Large intestine (tissue), 3 donors: Measurements from ENCODE around the gene ATP9A. TPM values are rescaled to one million over a fixed set of nuclear protein-coding genes. Genes with fewer than 3 reads are reported as not detected.

Experiments
- DNase-seq, 2 donors: peaks; one replicate each; pipeline versions ENCODE4 v3.0.0 to v3.0.0-alpha.2; 2013
- H3K27ac ChIP-seq: one replicate; pipeline ENCODE4 v1.5.1; 2013; ENCODE audit warnings: low read length
- H3K27me3 ChIP-seq: 2 replicates; pipeline ENCODE4 v1.6.1; 2013; ENCODE audit warnings: low read length; ENCODE audit not compliant: control insufficient read depth, insufficient read depth
- H3K36me3 ChIP-seq: 2 replicates; pipeline ENCODE4 v1.6.1; 2013; ENCODE audit warnings: low read length; ENCODE audit not compliant: control insufficient read depth, insufficient read depth
- H3K4me1 ChIP-seq: one replicate; pipeline ENCODE4 v1.6.1; 2013; ENCODE audit warnings: low read length; ENCODE audit not compliant: control insufficient read depth, insufficient read depth
- H3K4me3 ChIP-seq: one replicate; pipeline ENCODE4 v1.5.1; 2013; ENCODE audit warnings: low read length
- H3K9me3 ChIP-seq: one replicate; pipeline ENCODE4 v1.6.1; 2013; ENCODE audit warnings: mild to moderate bottlenecking, low read depth, low read length, moderate library complexity; ENCODE audit not compliant: control insufficient read depth
- WGBS: methylation state at CpG from one replicate; pipeline ENCODE4 v1.1.5; 2013; ENCODE audit warnings: low lambda C conversion rate; ENCODE audit not compliant: insufficient coverage; 5-methylcytosine and 5-hydroxymethylcytosine counted together
- polyA plus RNA-seq: library from polyadenylated mRNA; unstranded; fragments of 120-200 nt; gene quantifications from one replicate; pipeline ENCODE4 v1.2.1, GENCODE V29; 2013

The ATP9A gene
- polyA plus RNA-seq, 1 donor, result 46.3 TPM

GRCh38 chr20:51643390-51643789, 124.8 kb downstream of the ATP9A start:
- Histone ChIP-seq H3K9me3 (no peaks in the 10 kb centered on the region), H3K27ac (no peak overlapping the region), H3K4me1 (no peaks in the 10 kb centered on the region), H3K27me3 (no peaks in the 10 kb centered on the region), H3K36me3 (peaks cover 33% of the 10 kb centered on the region), H3K4me3 (no peak overlapping the region)
- DNase-seq, result no peak
- no CpG with 5 or more reads among the region's 2 CpGs for WGBS

- peaks cover 38% of the 10 kb centered on the region for H3K36me3 ChIP-seq
- no peaks in the 10 kb centered on the region for H3K27me3 ChIP-seq
- no CpG with 5 or more reads among the region's 4 CpGs for WGBS
- H3K27ac ChIP-seq, result no peak overlapping the region
- H3K9me3 ChIP-seq, result no peaks in the 10 kb centered on the region
- DNase-seq, result no peak
- H3K4me3 ChIP-seq, result no peak overlapping the region
- H3K4me1 ChIP-seq, result no peaks in the 10 kb centered on the region
Measured at GRCh38 chr20:51641866-51642265, 126.3 kb downstream of the ATP9A start.

GRCh38 chr20:51640743-51641142, 127.4 kb downstream of the ATP9A start:
- Histone ChIP-seq H3K4me1 (no peaks in the 10 kb centered on the region), H3K27ac (no peak overlapping the region), H3K9me3 (no peaks in the 10 kb centered on the region), H3K27me3 (no peaks in the 10 kb centered on the region), H3K36me3 (peaks cover 36% of the 10 kb centered on the region), H3K4me3 (no peak overlapping the region)
- DNase-seq, result no peak
- no CpG with 5 or more reads among the region's 3 CpGs for WGBS

GRCh38 chr20:51639206-51639832, 128.9 kb downstream of the ATP9A start:
- no peak overlapping the region for H3K27ac ChIP-seq
- H3K36me3 ChIP-seq, result peaks cover 43% of the 10 kb centered on the region
- no peaks in the 10 kb centered on the region for H3K4me1 ChIP-seq
- no peaks in the 10 kb centered on the region for H3K27me3 ChIP-seq
- H3K4me3 ChIP-seq, result no peak overlapping the region
- H3K9me3 ChIP-seq, result no peaks in the 10 kb centered on the region
- no CpG with 5 or more reads among the region's 12 CpGs for WGBS
- DNase-seq, result peak; percentile 35 to 47

- no peak overlapping the region for H3K4me3 ChIP-seq
- H3K9me3 ChIP-seq, result no peaks in the 10 kb centered on the region
- no peak for DNase-seq
- no peaks in the 10 kb centered on the region for H3K27me3 ChIP-seq
- no peaks in the 10 kb centered on the region for H3K4me1 ChIP-seq
- peaks cover 43% of the 10 kb centered on the region for H3K36me3 ChIP-seq
- WGBS, result no CpG with 5 or more reads among the region's 8 CpGs
- no peak overlapping the region for H3K27ac ChIP-seq
Measured at GRCh38 chr20:51637241-51637640, 130.9 kb downstream of the ATP9A start.

- Histone ChIP-seq H3K4me3 (no peak overlapping the region), H3K4me1 (no peaks in the 10 kb centered on the region), H3K9me3 (no peaks in the 10 kb centered on the region), H3K36me3 (peaks cover 45% of the 10 kb centered on the region), H3K27me3 (no peaks in the 10 kb centered on the region), H3K27ac (no peak overlapping the region)
- WGBS, result 100% methylated on average over 1 of the region's 8 CpGs
- no peak for DNase-seq
Measured at GRCh38 chr20:51636123-51636522, 132.1 kb downstream of the ATP9A start.

GRCh38 chr20:51635680-51636079, 132.5 kb downstream of the ATP9A start:
- H3K9me3 ChIP-seq, result no peaks in the 10 kb centered on the region
- H3K4me3 ChIP-seq, result no peak overlapping the region
- H3K4me1 ChIP-seq, result no peaks in the 10 kb centered on the region
- H3K27ac ChIP-seq, result no peak overlapping the region
- no peaks in the 10 kb centered on the region for H3K27me3 ChIP-seq
- H3K36me3 ChIP-seq, result peaks cover 44% of the 10 kb centered on the region
- DNase-seq, result no peak
- WGBS, result no CpG with 5 or more reads among the region's 2 CpGs

- DNase-seq, result no peak
- Histone ChIP-seq H3K36me3 (peaks cover 38% of the 10 kb centered on the region), H3K4me3 (no peak overlapping the region), H3K4me1 (no peaks in the 10 kb centered on the region), H3K27me3 (no peaks in the 10 kb centered on the region), H3K27ac (no peak overlapping the region), H3K9me3 (no peaks in the 10 kb centered on the region)
- no CpG with 5 or more reads among the region's 5 CpGs for WGBS
Measured at GRCh38 chr20:51634877-51635276, 133.3 kb downstream of the ATP9A start.

GRCh38 chr20:51634257-51634656, 133.9 kb downstream of the ATP9A start:
- Histone ChIP-seq H3K4me1 (peaks cover 6% of the 10 kb centered on the region), H3K36me3 (peaks cover 39% of the 10 kb centered on the region), H3K27ac (no peak overlapping the region), H3K9me3 (no peaks in the 10 kb centered on the region), H3K27me3 (no peaks in the 10 kb centered on the region), H3K4me3 (no peak overlapping the region)
- DNase-seq, result no peak
- whole genome bisulfite sequencing, result no CpG with 5 or more reads among the region's 9 CpGs

- no peak overlapping the region for H3K27ac ChIP-seq
- DNase-seq, result no peak
- H3K4me1 ChIP-seq, result peaks cover 8% of the 10 kb centered on the region
- H3K4me3 ChIP-seq, result no peak overlapping the region
- H3K27me3 ChIP-seq, result no peaks in the 10 kb centered on the region
- H3K36me3 ChIP-seq, result peaks cover 36% of the 10 kb centered on the region
- no peaks in the 10 kb centered on the region for H3K9me3 ChIP-seq
- no CpG with 5 or more reads among the region's 3 CpGs for WGBS
Measured at GRCh38 chr20:51633430-51633829, 134.8 kb downstream of the ATP9A start.

GRCh38 chr20:51631953-51632352, 136.2 kb downstream of the ATP9A start:
- Histone ChIP-seq H3K27ac (peak overlapping the region; percentile 32), H3K4me3 (no peak overlapping the region), H3K36me3 (peaks cover 36% of the 10 kb centered on the region), H3K27me3 (no peaks in the 10 kb centered on the region), H3K4me1 (peaks cover 8% of the 10 kb centered on the region), H3K9me3 (no peaks in the 10 kb centered on the region)
- DNase-seq, result no peak
- 90% methylated on average over 2 of the region's 6 CpGs for WGBS
